Endothelial cell of umbilical vein (primary cell): ENCODE measurements around the gene CARS1. TPM values are rescaled to one million over a fixed set of nuclear protein-coding genes. Genes with fewer than 3 reads are reported as not detected.
A peak's percentile ranks its signal among the peaks of the same experiment; 100 is the strongest.

Experiments used
- BruUV-seq: library from RNA; stranded (reverse); fragments of 400-500 nt; replicated peaks from 2 replicates; lab custom pipeline; 2021; lab: Mats Ljungman, UMichigan
- CTCF ChIA-PET: fragments of 300-600, 350-600 bp; sonication (Branson Sonifier 250); formaldehyde crosslinking; loops from one replicate; lab custom pipeline; 2021; ENCODE audit warnings: antibody characterized with exemption, inconsistent platforms; lab: Charles Lee
- POLR2A ChIA-PET: fragments of 300-600, 350-600 bp; sonication (Branson Sonifier 250); formaldehyde crosslinking; loops from one replicate; lab custom pipeline; 2021; ENCODE audit warnings: antibody characterized with exemption, inconsistent platforms; lab: Charles Lee
- DNase-seq: peaks from one replicate; pipeline ENCODE4 v3.0.0-alpha.2; 2011; ENCODE audit warnings: low read depth, low spot score
- FAIRE-seq: peaks from 2 replicates; lab custom pipeline; 2011; peaks lifted over from hg19 to GRCh38; lab: Jason Lieb, UNC
- H2AFZ ChIP-seq: 2 replicates; pipeline ENCODE4 v1.6.0; 2012; ENCODE audit warnings: low read depth, low read length, control low read depth, inconsistent platforms
- H3K27ac ChIP-seq: 2 replicates; pipeline ENCODE4 v1.5.1; 2011; ENCODE audit warnings: low read depth, mild to moderate bottlenecking, control low read depth, low read length, moderate library complexity; ENCODE audit not compliant: insufficient read depth
- H3K27me3 ChIP-seq, 2 experiments: 2 replicates each; pipeline versions ENCODE4 v1.6.0 to v1.6.1; 2011; ENCODE audit warnings: low read length in 2 of 2, mixed read lengths in 1 of 2; ENCODE audit not compliant: control insufficient read depth in 2 of 2, insufficient read depth in 2 of 2
- H3K36me3 ChIP-seq, 2 experiments: 2 replicates in 1 of 2; 3 replicates in 1 of 2; pipeline ENCODE4 v1.5.1; 2011; ENCODE audit warnings: low read length in 2 of 2, mild to moderate bottlenecking in 1 of 2, moderate library complexity in 1 of 2; ENCODE audit not compliant: control insufficient read depth in 2 of 2, insufficient read depth in 2 of 2; ENCODE audit errors: extremely low read depth in 1 of 2
- H3K4me1 ChIP-seq: 3 replicates; pipeline ENCODE4 v1.5.1; 2011; ENCODE audit warnings: mild to moderate bottlenecking, low read length; ENCODE audit not compliant: control insufficient read depth, insufficient read depth; ENCODE audit errors: extremely low read depth
- H3K4me2 ChIP-seq: 2 replicates; pipeline ENCODE4 v1.6.1; 2011; ENCODE audit warnings: low read length, control low read depth, mixed read lengths; ENCODE audit not compliant: insufficient read depth
- H3K4me3 ChIP-seq, 3 experiments: fragments of 200-600 bp in 1 of 3; sonication (generic), shearing (Covaris generic) in 1 of 3; replicated peaks in 1 of 3; 2 replicates each; pipeline ENCODE4 v1.5.1; 2011 to 2016; ENCODE audit warnings: control low read depth in 3 of 3, low read length in 3 of 3, mild to moderate bottlenecking in 2 of 3, inconsistent platforms in 1 of 3, low read depth in 1 of 3, moderate library complexity in 1 of 3; ENCODE audit not compliant: insufficient read depth in 1 of 3
- H3K79me2 ChIP-seq: 2 replicates; pipeline ENCODE4 v1.6.0; 2012; ENCODE audit warnings: low read length, inconsistent platforms; ENCODE audit not compliant: control insufficient read depth, insufficient read depth
- H3K9ac ChIP-seq: replicated peaks from 2 replicates; pipeline ENCODE3; 2011; ENCODE audit warnings: low read length, control low read depth; ENCODE audit not compliant: insufficient read depth; ENCODE audit errors: extremely low read depth
- H3K9me1 ChIP-seq: replicated peaks from 3 replicates; pipeline ENCODE4 v1.6.0; 2011; ENCODE audit warnings: mild to moderate bottlenecking, low read length; ENCODE audit not compliant: control insufficient read depth, insufficient read depth; ENCODE audit errors: extremely low read depth
- H3K9me3 ChIP-seq: replicated peaks from 2 replicates; pipeline ENCODE4 v1.5.1; 2012; ENCODE audit warnings: low read length, inconsistent platforms; ENCODE audit not compliant: control insufficient read depth, insufficient read depth
- H4K20me1 ChIP-seq: replicated peaks from 2 replicates; pipeline ENCODE3; 2011; ENCODE audit warnings: mild to moderate bottlenecking, low read length; ENCODE audit not compliant: control insufficient read depth, insufficient read depth; ENCODE audit errors: extremely low read depth
- CTCF ChIP-seq, 2 donors: IDR thresholded peaks; 1 replicate in 1 of 2; 2 replicates in 1 of 2; pipeline ENCODE4 v1.5.1; 2011; ENCODE audit warnings: low read length in 2 of 2, mild to moderate bottlenecking in 2 of 2, moderate library complexity in 2 of 2, control low read depth in 1 of 2, inconsistent platforms in 1 of 2, low read depth in 1 of 2; ENCODE audit not compliant: insufficient read depth in 1 of 2; ENCODE audit errors: extremely low read depth in 1 of 2
- EZH2 ChIP-seq: IDR thresholded peaks from 2 replicates; pipeline ENCODE4 v1.6.1; 2012; ENCODE audit warnings: borderline replicate concordance, low read depth, mild to moderate bottlenecking, moderate library complexity, low read length, inconsistent platforms; ENCODE audit not compliant: severe bottlenecking
- GATA2 ChIP-seq: IDR thresholded peaks from 2 replicates; pipeline ENCODE4 v1.7.0; 2011; ENCODE audit warnings: low read depth, mild to moderate bottlenecking, moderate library complexity, mixed read lengths, low read length; ENCODE audit not compliant: insufficient read length, insufficient read depth
- JUN ChIP-seq: IDR thresholded peaks from 2 replicates; pipeline ENCODE4 v1.6.1; 2011; ENCODE audit warnings: borderline replicate concordance, low read depth; ENCODE audit not compliant: insufficient read length, insufficient read depth
- MAX ChIP-seq: IDR thresholded peaks from 2 replicates; pipeline ENCODE4 v1.6.1; 2011; ENCODE audit not compliant: insufficient read depth, insufficient read length
- MYC ChIP-seq: IDR thresholded peaks from one replicate; pipeline ENCODE4 v1.6.1; 2011; ENCODE audit warnings: mild to moderate bottlenecking, low read depth, low read length
- POLR2A ChIP-seq: IDR thresholded peaks from 2 replicates; pipeline ENCODE4 v1.6.1; 2012; ENCODE audit warnings: low read depth, mild to moderate bottlenecking, control low read depth, low read length
- POLR2AphosphoS5 ChIP-seq: IDR thresholded peaks from 2 replicates; pipeline ENCODE4 v1.6.1; 2012; ENCODE audit warnings: low read depth, mild to moderate bottlenecking, control low read depth, low read length, moderate library complexity; ENCODE audit not compliant: insufficient read depth
- dilution Hi-C: fragments of 300-500 bp; cut with MboI; formaldehyde crosslinking; loops from one replicate; pipeline ENCODE4 v1.15.0; 2019; ENCODE audit warnings: low sequenced_read_pairs; ENCODE audit not compliant: extremely low pct_ligation_motif_present
- intact Hi-C: fragments of 100-400 bp; cut with micrococcal nuclease; formaldehyde crosslinking; loops from one replicate; pipeline ENCODE4 v1.10.0; 2022
- polyA plus RNA-seq, 4 experiments: library from polyadenylated mRNA; depleted of rRNA in 3 of 4; stranded (reverse) in 3 of 4; unstranded in 1 of 4; fragments of >200 nt; gene quantifications; 2 replicates each; pipeline versions ENCODE4 v1.2.1 to v1.2.3, GENCODE V29; 2011 to 2012; ENCODE audit warnings: missing spikeins in 1 of 4
- total RNA-seq: library from RNA; stranded (reverse); gene quantifications from 2 replicates; pipeline ENCODE4 v1.2.3, GENCODE V29; 2021

CARS1 gene
- total and polyA plus RNA-seq, 2 donors (not counting 3 experiments of a cell fraction or from before 2014, with no cell fraction given): 43.5 to 66.2 TPM

GRCh38 chr11:3037040-3037944 is 19.9 kb downstream of the CARS1 start:
- Histone ChIP-seq H3K9ac (no peak overlapping the region), H3K4me1 (no peaks in the 10 kb centered on the region), H2AFZ (no peak overlapping the region), H3K36me3 (peaks cover 11 to 32% of the 10 kb centered on the region in 2 experiments), H3K4me2 (no peak overlapping the region), H3K27ac (no peak overlapping the region), H3K9me1 (no peaks in the 10 kb centered on the region), H3K4me3 (no peak overlapping the region), H3K27me3 (no peaks in the 10 kb centered on the region), H3K79me2 (peaks cover 3% of the 10 kb centered on the region), H3K9me3 (no peaks in the 10 kb centered on the region), H4K20me1 (no peaks in the 10 kb centered on the region)
- CTCF ChIA-PET: interaction anchor here (0.6 to 6.8 kb wide), 27 partner anchors 8 to 380 kb away, joined by 3 to 183 read pairs (median 4); partner anchors contain the start of genes MRGPRG and PHLDA2
- FAIRE-seq: peak; percentile 70
- BruUV-seq: no TSS peak
- intact Hi-C loops (loop anchor here (1.0 to 2.0 kb wide), 5 partner anchors 14 to 372 kb away; no protein-coding TSS in a partner anchor), dilution Hi-C loops (no loop called here)
- POLR2A ChIA-PET: no interaction called here
- peak; percentile 54 for DNase-seq
- TF ChIP-seq POLR2AphosphoS5: no peak
- TF ChIP-seq POLR2A: no peak
- no peak for TF ChIP-seq JUN
- TF ChIP-seq GATA2: no peak
- peak; percentile 65 to 84 for TF ChIP-seq CTCF (IDR thresholded peaks at IDR 0.05; ENCODE audit: extremely low read depth in 1 of 2, insufficient read depth in 1 of 2, low read depth in 1 of 2, low read length in 2 of 2)
- TF ChIP-seq MYC: no peak
- TF ChIP-seq EZH2: no peak
- TF ChIP-seq MAX: no peak
